K562 (cell line): ENCODE data around the gene CSKMT. TPM values are rescaled to one million over a fixed set of nuclear protein-coding genes. Genes with fewer than 3 reads are reported as not detected.
A peak's percentile ranks its signal among the peaks of the same experiment; 100 is the strongest.

Source experiments
- ATAC-seq: fragments of 200-7000 bp; cut with Tn5 transposase; 3 replicates; pipeline ENCODE4 v1.9.1; 2020; ENCODE audit warnings: moderate library complexity
- BruUV-seq: library from RNA; stranded (reverse); fragments of 400-500 nt; replicated peaks from 2 replicates; lab custom pipeline; 2021; lab: Mats Ljungman, UMichigan
- CTCF ChIA-PET: fragments of 300-600 bp; formaldehyde crosslinking; extraction: SDS; loops from one replicate; lab custom pipeline; 2021; ENCODE audit warnings: low intra/inter-chr PET ratio; lab: Yijun Ruan, JAX
- POLR2A ChIA-PET: fragments of 300-600, 350-650 bp; sonication (Branson Sonifier 250); formaldehyde crosslinking; extraction: SDS; loops from one replicate; lab custom pipeline; 2021; ENCODE audit warnings: antibody characterized with exemption, inconsistent platforms; lab: Yijun Ruan, JAX
- DNase-seq, 4 experiments: peaks; one replicate each; pipeline versions ENCODE4 v3.0.0 to v3.0.0-alpha.2; 2011 to 2018; ENCODE audit warnings: low spot score in 3 of 4, mixed read lengths in 3 of 4; ENCODE audit errors: extremely low read depth in 1 of 4
- FAIRE-seq: peaks from 2 replicates; lab custom pipeline; 2011; peaks lifted over from hg19 to GRCh38; lab: Jason Lieb, UNC
- H2AFZ ChIP-seq: 2 replicates; pipeline ENCODE4 v1.6.0; 2011; ENCODE audit warnings: low read depth, low read length, control low read depth, inconsistent platforms
- H3K27ac ChIP-seq: fragments of 200-600 bp; 3 replicates; pipeline ENCODE4 v1.8.0; 2011; ENCODE audit warnings: low read depth, mild to moderate bottlenecking, control low read depth, inconsistent platforms, low read length, moderate library complexity, mixed read lengths; ENCODE audit errors: extremely low read depth
- H3K27me3 ChIP-seq, 2 experiments: fragments of 300-600 bp in 1 of 2; 2 replicates in 1 of 2; 3 replicates in 1 of 2; pipeline versions ENCODE4 v1.6.0 to v1.8.0; 2011; ENCODE audit warnings: inconsistent platforms in 2 of 2, low read length in 2 of 2, mild to moderate bottlenecking in 1 of 2, mixed read lengths in 1 of 2, moderate library complexity in 1 of 2; ENCODE audit not compliant: control insufficient read depth in 2 of 2, insufficient read depth in 2 of 2
- H3K36me3 ChIP-seq: fragments of 300-600 bp; 3 replicates; pipeline ENCODE4 v1.8.0; 2011; ENCODE audit warnings: mild to moderate bottlenecking, low read length, inconsistent platforms; ENCODE audit not compliant: control insufficient read depth, insufficient read depth
- H3K4me1 ChIP-seq, 2 experiments: fragments of 200-600 bp in 1 of 2; replicated peaks in 1 of 2; 2 replicates in 1 of 2; 3 replicates in 1 of 2; pipeline versions ENCODE4 v1.5.1 to v1.8.0; 2011; ENCODE audit warnings: inconsistent platforms in 2 of 2, low read length in 2 of 2, mild to moderate bottlenecking in 1 of 2, mixed read lengths in 1 of 2, moderate library complexity in 1 of 2; ENCODE audit not compliant: control insufficient read depth in 2 of 2, insufficient read depth in 2 of 2
- H3K4me2 ChIP-seq: 2 replicates; pipeline ENCODE4 v1.6.1; 2011; ENCODE audit warnings: low read length, control low read depth, inconsistent platforms, mixed read lengths; ENCODE audit not compliant: insufficient read depth
- H3K4me3 ChIP-seq: fragments of 200-600 bp; sonication (generic), shearing (Covaris generic); 2 replicates; pipeline ENCODE4 v1.5.1; 2016; ENCODE audit warnings: control low read depth, inconsistent platforms
- H3K79me2 ChIP-seq: fragments of 200-600 bp; 3 replicates; pipeline ENCODE4 v1.8.0; 2011; ENCODE audit warnings: low read length, inconsistent platforms; ENCODE audit not compliant: control insufficient read depth, insufficient read depth
- H3K9ac ChIP-seq, 2 experiments: 2 replicates each; pipeline versions ENCODE4 v1.6.0 to v1.6.1; 2011; ENCODE audit warnings: low read depth in 2 of 2, low read length in 2 of 2, control low read depth in 1 of 2, inconsistent platforms in 1 of 2, mild to moderate bottlenecking in 1 of 2, mixed read lengths in 1 of 2; ENCODE audit not compliant: insufficient read depth in 1 of 2
- H3K9me1 ChIP-seq: one replicate; pipeline ENCODE4 v1.6.0; 2011; ENCODE audit warnings: inconsistent platforms, mild to moderate bottlenecking, low read length, moderate library complexity; ENCODE audit not compliant: control insufficient read depth, insufficient read depth
- H3K9me3 ChIP-seq: replicated peaks from 2 replicates; pipeline ENCODE4 v1.5.1; 2011; ENCODE audit warnings: low read depth, low read length, inconsistent platforms; ENCODE audit not compliant: control insufficient read depth, insufficient read depth
- H4K20me1 ChIP-seq: replicated peaks from 2 replicates; pipeline ENCODE4 v1.6.1; 2011; ENCODE audit warnings: low read length, inconsistent platforms, mixed read lengths; ENCODE audit not compliant: control insufficient read depth, insufficient read depth
- ZNF121 ChIP-seq: sonication (generic); formaldehyde crosslinking; conservative IDR thresholded peaks from 2 replicates; pipeline ENCODE4 v1.8.0; 2022; ENCODE audit warnings: missing genetic modification reagents
- WGBS: fragments of 100-300 bp; shearing (Covaris generic); methylation state at CpG from one replicate; pipeline ENCODE4 v1.1.6; 2016; ENCODE audit warnings: low coverage, mixed read lengths; ENCODE audit not compliant: insufficient coverage; ENCODE audit errors: missing lambda C conversion rate; 5-methylcytosine and 5-hydroxymethylcytosine counted together
- in situ Hi-C: fragments of 300-500 bp; cut with MboI; formaldehyde crosslinking; loops from 4 replicates; pipeline ENCODE4 v1.15.0; 2018; ENCODE audit warnings: inconsistent platforms, mixed read lengths
- intact Hi-C: fragments of 100-400 bp; cut with micrococcal nuclease; formaldehyde crosslinking; loops from 2 replicates; pipeline ENCODE4 v1.14.2; 2022
- polyA plus RNA-seq, 8 experiments: library from polyadenylated mRNA; depleted of rRNA in 4 of 8; stranded (reverse) in 5 of 8; unstranded in 3 of 8; fragments of >200 nt; fragmentation: Nextera tagmentation in 2 of 8; fragmentation: Illumina TruSeq in 1 of 8; extraction: Ambion mirVana in 2 of 8; extraction: Trizol in 1 of 8; gene quantifications; 2 replicates each; pipeline versions ENCODE4 v1.2.1 to v1.2.3, GENCODE V29; 2011 to 2014; ENCODE audit warnings: inconsistent platforms in 1 of 8, missing spikeins in 1 of 8
- total RNA-seq, 7 experiments: library from RNA; depleted of rRNA in 6 of 7; stranded (reverse); fragments of >200 nt in 6 of 7; fragmentation: Illumina TruSeq in 2 of 7; extraction: Trizol in 2 of 7; gene quantifications; 2 replicates each; pipeline versions ENCODE4 v1.2.1 to v1.2.3, GENCODE V29; 2011 to 2021; ENCODE audit warnings: low replicate concordance in 1 of 7
- TF ChIP-seq, protein P1 (sequence below): fragments of 250-450 bp; sonication (Bioruptor Pico); IDR thresholded peaks from 2 replicates; pipeline ENCODE4 v1.8.0; 2021; ENCODE audit warnings: moderate library complexity, mild to moderate bottlenecking, inconsistent platforms

The CSKMT gene
- total and polyA plus RNA-seq, 9 of the 15 experiments (the other 6 are each of a cell fraction or from before 2014, with no cell fraction given): 10.3 to 108 (median 27.2) TPM

DNA sequence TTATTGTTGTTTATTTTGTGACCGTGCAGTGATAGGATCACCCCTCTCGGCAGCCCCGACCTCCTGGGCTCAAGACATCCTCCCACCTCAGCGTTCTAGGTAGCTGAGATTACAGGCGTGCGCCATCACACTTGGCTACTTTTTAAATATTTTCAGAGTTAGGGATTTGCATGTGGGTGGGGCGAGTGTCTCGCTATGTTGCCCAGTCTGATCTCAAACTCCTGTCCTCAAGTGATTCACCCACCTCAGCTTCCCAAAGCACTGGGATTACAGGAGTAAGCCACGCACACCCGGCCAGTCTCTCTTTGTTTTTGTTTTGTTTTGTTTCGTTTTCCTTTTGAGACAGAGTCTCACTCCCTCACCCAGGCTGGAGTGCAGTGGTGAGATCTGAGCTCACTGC is 10.8 kb upstream of the CSKMT start:
- in situ Hi-C loops (no loop called here), intact Hi-C loops (no loop called here)
- Histone ChIP-seq H3K4me2 (0 out of 2 replicates have a peak overlapping the region, but pooled peaks have one; percentile 13), H3K27me3 (no peaks in the 10 kb centered on the region), H3K36me3 (peaks cover 15% of the 10 kb centered on the region; the same call in 2 of the 3 replicates), H3K9me3 (no peaks in the 10 kb centered on the region), H3K27ac (no peak overlapping the region), H3K4me3 (no peak overlapping the region), H3K79me2 (peaks cover 27% of the 10 kb centered on the region), H3K9me1 (no peaks in the 10 kb centered on the region), H3K9ac (peak overlapping the region in 1 of 2 experiments; percentile 70; a peak in 1 of 4 replicates), H4K20me1 (no peaks in the 10 kb centered on the region), H2AFZ (peak overlapping the region; percentile 54), H3K4me1 (peaks cover 10 to 28% of the 10 kb centered on the region in 2 experiments; a peak in 4 of 5 replicates)
- no TSS peak for BruUV-seq
- ChIA-PET CTCF (no interaction called here), POLR2A (interaction anchor here (1.5 to 5.3 kb wide), 4 partner anchors 13 to 73 kb away, joined by 4 to 161 read pairs (median 6); partner anchors contain the start of genes C11orf98, CSKMT, HNRNPUL2 and LBHD1)
- FAIRE-seq (no peak), DNase-seq (no peak), ATAC-seq (no peak)
- 73% methylated on average over 11 of the region's 11 CpGs for WGBS
- TF ChIP-seq, protein P1, sequence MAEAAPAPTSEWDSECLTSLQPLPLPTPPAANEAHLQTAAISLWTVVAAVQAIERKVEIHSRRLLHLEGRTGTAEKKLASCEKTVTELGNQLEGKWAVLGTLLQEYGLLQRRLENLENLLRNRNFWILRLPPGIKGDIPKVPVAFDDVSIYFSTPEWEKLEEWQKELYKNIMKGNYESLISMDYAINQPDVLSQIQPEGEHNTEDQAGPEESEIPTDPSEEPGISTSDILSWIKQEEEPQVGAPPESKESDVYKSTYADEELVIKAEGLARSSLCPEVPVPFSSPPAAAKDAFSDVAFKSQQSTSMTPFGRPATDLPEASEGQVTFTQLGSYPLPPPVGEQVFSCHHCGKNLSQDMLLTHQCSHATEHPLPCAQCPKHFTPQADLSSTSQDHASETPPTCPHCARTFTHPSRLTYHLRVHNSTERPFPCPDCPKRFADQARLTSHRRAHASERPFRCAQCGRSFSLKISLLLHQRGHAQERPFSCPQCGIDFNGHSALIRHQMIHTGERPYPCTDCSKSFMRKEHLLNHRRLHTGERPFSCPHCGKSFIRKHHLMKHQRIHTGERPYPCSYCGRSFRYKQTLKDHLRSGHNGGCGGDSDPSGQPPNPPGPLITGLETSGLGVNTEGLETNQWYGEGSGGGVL (CRISPR knock-in tag): no peak
- TF ChIP-seq ZNF121: peak; percentile 63
